ENCODE data around the gene CTNNAL1.
A peak's percentile ranks its signal among the peaks of the same experiment; 100 is the strongest.
"Not testable (repeated sequence)": the region's sequence is repeated elsewhere in the genome, so short reads cannot be mapped to it uniquely, and the experiment has no call there.

Gene CTNNAL1, protein sequence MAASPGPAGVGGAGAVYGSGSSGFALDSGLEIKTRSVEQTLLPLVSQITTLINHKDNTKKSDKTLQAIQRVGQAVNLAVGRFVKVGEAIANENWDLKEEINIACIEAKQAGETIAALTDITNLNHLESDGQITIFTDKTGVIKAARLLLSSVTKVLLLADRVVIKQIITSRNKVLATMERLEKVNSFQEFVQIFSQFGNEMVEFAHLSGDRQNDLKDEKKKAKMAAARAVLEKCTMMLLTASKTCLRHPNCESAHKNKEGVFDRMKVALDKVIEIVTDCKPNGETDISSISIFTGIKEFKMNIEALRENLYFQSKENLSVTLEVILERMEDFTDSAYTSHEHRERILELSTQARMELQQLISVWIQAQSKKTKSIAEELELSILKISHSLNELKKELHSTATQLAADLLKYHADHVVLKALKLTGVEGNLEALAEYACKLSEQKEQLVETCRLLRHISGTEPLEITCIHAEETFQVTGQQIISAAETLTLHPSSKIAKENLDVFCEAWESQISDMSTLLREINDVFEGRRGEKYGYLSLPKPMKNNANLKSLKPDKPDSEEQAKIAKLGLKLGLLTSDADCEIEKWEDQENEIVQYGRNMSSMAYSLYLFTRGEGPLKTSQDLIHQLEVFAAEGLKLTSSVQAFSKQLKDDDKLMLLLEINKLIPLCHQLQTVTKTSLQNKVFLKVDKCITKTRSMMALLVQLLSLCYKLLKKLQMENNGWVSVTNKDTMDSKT

DNA sequence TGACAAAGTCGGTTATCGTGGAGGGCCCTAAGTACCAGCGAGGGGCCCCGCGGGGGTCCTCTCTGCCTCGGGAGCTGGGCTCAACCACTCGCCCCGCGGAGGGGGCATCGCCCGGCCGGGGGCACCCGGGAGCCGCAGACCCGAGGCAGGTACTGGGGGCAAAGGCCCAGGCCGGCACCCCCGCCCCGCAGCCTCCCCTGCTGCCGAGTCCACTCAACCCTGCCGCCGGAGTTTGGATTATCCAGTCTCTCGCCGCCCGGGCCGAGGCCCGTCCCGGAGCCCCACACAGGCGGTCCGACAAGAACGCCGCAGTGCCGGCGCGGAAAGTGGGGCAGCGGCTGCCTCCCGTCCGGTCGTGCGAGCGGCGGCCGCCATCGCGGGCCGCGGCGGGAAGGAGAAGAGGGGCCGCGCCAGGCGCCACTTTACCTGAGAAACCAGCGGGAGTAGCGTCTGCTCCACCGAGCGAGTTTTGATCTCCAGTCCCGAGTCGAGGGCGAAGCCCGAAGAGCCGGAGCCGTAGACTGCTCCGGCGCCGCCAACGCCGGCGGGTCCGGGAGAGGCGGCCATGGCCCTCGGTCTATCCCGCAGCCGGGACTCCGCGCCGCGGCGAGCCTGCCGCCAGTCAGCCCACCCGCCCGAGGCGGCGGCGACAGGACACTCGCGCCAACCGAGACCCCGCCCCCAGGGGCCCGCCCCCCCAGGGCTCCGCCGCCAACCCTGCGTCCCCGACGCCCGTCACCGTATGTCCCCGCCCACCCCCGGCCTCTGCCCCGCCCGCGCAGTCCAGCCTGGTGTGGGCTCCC, at the start of gene CTNNAL1:
CTNNAL1 (minus strand) TSS at position 624 of the 803 bp plus-strand sequence; CDS start at position 567, 57 bp downstream.
- DNase-seq (ENCODE audit: low read depth) = peak; percentile 75

DNA sequence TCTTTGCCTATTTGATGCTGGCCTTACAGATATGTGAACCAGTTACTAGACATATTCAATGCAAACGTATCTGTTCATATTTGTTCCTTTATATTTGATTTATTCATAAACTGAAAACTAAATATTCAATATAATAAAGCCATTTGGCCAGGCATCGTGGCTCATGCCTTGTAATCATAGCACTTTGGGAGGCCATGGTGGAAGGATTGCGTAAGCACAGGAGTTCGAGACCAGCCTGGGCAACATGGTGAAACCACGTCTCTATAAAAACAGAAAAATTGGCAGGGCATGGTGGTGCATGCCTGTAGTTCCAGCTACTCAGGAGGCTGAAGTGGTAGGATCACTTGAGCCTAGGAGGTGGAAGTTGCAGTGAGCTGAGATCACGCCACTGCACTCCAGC, 49.2 kb upstream of the CTNNAL1 start:
- DNase-seq (ENCODE audit: low read depth) = no peak

DNA sequence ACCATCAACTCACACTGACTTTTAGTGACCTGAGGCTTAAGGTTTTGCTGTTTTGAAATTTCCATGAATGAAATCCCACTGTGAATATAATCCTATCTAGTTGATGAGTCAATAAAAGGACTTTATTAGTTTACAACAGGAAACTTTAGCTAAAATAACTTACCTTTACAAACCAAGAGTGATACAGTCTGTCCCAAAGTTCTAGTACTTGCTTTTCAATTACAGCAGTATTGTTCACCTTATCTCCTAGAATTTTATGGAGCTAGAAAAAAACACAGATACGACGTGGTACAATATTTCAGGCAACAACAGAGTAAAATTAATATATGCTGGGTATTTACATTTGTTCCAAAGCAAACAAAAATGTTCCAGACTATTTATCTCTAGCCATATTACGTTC, 46.9 kb upstream of the CTNNAL1 start:
- DNase-seq (ENCODE audit: low read depth) = no peak

DNA sequence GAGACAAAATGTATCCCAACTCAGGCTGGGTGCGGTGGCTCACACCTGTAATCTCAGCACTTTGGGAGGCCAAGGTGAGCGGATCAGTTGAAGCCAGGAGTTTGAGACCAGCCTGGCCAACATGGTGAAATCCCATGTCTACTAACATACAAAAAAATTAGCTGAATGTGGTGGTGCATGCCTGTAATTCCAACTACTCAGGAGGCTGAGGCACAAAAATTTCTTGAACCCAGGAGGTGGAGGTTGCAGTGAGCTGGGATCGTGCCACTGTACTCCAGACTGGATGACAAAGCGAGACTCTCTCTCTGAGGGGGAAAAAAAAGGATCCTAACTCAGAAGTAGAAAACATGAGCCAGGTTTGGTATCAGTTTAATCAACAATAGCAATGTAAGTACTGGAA, 39.8 kb upstream of the CTNNAL1 start:
- DNase-seq (ENCODE audit: low read depth) = not testable (repeated sequence)

DNA sequence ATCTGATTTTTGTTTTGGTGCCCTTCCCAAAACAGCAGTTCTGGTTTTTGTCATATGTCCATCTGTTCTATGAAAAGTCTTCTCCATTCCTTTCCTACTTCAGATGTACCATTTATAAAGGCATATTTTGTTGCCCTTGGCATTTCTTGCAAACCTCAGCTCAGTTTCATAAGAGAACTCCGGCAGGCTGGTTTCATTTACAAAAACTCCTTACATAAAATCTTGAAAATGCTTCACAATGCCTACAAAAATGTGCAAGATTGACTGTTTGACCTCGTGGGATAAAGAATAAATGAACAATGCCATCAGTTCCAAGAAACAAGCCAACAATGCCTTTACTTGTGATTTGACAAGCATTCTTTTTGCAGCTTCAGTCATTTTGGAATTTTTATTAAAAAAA, 39.1 kb upstream of the CTNNAL1 start:
- no peak for DNase-seq (ENCODE audit: low read depth)

DNA sequence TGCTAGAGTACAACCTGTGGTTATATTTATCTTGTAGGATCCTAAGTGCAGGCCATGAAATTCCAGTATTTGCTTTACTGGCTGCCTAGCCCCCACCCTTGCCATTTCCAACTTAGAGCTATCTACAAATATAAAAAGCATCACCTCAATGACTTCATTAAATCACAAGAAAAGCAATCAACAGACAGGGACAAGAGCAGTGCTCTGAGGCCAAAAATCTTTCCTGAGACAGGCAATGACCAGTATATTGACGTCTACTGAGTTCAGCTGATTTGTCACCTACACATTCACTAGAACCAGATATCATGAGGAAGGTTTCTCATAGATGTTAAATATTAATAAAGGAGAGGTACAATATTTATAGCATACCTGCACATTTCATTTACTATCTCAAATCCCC, 38.4 kb upstream of the CTNNAL1 start:
- no peak for DNase-seq (ENCODE audit: low read depth)

DNA sequence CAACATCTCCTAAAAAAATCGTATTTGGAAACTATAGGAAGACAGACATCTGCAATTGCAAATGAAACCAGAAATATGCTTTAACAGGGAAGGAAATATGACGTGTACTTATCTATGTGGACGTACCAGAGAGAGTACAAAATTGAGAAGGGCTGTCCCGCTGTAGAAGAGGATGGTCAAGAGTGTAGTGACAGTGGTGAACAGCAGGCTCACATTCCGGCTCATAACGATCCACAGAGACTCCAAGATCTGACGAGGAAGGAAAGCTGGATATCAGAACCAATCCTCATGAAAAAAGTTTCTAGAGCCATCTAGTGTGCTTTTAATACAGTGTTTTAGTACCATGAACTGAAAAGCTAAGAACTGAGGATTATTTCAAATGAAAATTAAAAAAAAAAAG, 37.1 kb upstream of the CTNNAL1 start:
- no peak for DNase-seq (ENCODE audit: low read depth)

DNA sequence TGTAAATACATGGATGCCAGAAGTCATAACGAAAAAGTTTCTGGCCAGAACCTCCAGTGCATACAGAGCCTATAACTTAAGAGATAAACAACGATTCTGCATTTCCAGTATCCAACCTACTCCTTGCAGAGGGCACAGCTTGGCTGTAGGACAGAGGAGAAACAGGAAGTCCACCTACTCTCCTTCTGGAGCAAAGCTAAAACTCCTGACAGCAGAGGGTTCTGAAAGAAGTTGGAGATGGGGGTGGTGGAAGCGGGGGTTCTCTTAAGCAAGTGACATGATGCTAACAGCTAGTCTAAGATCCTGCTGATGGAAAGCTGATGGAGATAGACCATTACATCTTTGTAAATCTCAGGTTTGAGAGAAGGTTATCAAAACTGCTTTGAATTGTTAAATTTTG, 35.5 kb upstream of the CTNNAL1 start:
- DNase-seq (ENCODE audit: low read depth) = no peak

DNA sequence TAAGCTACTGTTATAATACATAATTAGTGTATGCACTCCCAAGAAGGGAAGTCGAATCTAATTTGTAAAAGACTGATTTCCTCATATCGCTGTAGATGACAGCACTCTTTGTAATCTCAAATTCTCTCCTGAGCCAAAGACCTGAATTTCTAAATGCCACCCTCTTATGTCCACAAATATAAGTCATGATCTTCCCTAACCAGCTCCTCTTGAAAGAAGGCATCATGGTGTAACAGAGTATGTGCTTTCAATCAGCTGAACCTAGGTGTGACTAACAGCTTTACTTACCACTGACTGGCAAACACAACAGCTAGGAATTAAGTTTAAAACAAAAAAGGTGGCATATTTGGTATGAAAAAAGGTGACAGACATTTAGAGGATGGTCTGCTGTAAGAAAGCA, 34.0 kb upstream of the CTNNAL1 start:
- DNase-seq (ENCODE audit: low read depth) = no peak

DNA sequence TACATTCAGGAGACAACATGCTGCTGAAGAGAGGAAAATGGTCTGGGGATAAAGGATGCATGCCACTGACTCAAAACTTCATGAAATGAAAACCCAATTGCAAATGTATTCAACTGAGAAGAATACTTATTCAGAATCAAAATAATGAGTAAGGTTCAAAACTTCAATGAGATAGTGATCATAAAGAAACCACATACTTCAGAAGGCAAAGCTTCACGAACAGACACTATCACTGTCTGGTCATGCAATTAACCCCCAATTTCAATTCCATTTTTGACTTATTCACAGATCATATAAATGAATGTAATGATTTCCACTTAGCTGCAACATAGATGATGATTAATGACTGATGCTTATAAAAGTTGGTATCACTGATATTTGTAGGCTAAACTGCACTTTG, 33.0 kb upstream of the CTNNAL1 start:
- no peak for DNase-seq (ENCODE audit: low read depth)

DNA sequence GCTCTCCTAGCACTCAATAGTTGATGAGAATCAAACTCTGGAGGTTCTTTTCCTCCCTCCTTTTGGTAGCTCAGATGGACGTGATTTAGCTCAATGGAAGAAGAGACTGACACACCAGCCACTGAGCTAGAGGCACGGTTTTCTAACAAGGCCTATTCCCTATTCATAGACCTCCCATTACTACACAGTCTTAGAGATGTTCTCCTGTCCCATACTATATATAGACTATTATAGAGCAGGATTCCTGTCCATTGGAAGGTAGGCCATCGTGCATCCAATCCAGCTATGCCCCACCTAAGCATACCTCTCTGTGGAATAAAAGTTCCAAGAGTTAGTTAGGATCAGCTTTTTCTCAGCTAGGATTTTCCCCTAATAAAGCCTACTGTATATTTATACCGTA, 30.3 kb upstream of the CTNNAL1 start:
- no peak for DNase-seq (ENCODE audit: low read depth)

DNA sequence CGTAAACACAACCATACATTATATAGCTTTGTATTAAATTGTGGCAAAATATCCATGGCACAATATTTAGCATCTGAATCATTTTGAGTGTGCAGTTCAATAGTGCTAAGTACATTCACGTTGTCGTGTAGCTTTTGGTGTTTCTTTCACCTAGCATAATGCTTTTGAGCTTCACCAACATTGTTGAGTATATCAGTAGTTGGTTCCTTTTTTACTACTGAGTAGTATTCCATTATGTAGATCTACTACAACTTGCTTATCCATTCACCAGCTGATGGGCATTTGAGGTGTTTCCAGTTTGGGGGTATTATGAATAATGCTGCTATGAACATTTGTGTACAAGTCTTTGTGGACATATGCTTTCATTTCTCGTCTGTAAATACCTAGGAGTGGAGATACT, 27.3 kb upstream of the CTNNAL1 start:
- DNase-seq (ENCODE audit: low read depth) = no peak

DNA sequence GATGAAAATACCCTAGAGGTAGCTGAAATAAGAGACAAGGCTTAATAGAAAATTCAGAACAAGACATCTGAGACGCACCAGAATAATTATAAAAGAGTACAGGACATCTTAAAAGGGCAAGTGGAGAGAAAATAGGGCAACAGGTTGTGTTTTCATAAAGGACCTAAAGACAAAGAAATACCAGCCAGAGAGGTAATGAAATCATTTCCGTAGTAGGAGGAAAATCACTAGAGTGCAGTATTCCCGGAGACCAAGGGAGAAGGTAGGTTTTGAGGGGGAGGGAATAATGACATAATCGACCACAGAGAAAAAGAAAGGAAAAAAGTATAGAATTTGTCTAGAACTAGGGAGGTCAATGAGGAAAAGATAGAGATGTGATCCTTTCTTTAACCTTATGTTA, 26.2 kb upstream of the CTNNAL1 start:
- DNase-seq (ENCODE audit: low read depth) = no peak

DNA sequence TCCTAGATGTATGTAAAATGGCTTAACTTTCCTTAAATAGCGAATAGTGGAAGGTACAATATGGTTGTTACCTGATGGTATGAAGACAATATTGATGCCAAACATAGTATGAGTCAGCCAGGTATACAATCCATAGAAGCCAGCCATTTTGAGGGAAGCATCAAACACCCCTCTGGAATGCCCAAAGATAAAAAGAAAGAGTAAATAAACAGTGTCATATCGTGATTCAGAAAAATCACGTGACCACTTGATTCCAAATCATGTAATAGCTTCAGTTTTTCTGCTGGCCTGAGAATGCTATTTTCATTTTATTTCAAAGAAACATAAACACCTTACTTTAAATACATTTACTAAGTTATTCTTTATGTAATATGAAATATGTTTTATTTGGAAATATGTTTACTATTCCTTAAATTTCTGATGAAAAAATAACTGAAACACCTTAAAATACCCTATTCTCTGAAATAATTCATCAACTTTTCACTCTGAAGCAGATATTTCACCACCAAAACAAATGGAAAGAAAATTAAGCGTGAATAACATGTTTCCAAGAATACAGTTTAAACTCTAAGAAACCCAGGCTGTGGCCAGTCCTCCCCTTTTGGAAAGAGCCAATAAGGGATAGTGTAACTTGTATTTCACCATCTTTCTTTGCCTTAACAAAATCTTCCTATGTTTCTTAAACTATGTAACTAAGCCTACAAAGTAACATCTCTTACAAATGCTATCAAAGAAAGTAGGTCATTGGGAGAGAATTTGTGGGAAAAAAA, 24.8 kb upstream of the CTNNAL1 start:
- DNase-seq (ENCODE audit: low read depth) = no peak

DNA sequence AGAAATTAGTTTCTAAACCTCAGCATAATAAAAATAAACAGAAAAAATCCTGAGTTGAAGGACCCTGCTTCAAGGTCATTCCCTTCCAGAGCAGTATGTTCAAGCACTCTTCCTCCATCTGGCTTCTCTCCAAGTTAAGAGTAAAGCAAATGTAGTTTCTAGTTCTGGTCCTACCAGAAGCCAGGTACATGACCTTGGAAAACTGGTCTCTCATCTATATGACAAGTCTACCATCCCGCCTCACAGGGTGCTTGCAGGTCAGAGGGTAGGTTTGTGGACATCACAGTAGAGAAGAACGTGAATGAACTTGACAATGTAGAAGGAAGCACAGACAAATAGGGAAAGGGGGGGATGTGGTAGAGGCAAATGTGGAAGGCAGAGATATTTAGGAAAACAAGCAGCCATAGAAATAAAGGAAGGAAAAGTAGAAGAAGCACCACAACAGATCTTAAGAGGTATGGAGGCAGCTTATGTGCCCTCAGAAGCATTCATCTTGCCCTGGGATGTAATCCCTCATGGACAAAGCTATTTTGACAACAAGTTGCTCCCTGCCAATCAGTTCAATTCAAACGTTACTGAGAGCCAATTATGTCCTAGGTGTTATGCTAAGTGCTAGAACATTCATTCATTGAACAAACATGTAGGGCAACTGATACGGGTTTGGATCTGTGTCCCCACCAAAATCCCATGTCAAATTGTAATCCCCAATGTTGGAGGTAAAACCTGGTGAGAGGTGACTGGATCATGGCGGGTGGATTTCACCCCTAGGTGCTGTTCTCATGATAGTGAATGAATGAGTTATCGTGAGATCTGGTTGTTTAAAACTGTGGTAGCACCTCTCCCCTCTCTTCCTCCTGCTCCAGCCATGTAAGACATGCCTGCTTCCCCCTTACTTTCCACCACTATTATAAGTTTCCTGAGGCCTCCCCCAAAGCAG, 23.7 kb upstream of the CTNNAL1 start:
- no peak for DNase-seq (ENCODE audit: low read depth)

DNA sequence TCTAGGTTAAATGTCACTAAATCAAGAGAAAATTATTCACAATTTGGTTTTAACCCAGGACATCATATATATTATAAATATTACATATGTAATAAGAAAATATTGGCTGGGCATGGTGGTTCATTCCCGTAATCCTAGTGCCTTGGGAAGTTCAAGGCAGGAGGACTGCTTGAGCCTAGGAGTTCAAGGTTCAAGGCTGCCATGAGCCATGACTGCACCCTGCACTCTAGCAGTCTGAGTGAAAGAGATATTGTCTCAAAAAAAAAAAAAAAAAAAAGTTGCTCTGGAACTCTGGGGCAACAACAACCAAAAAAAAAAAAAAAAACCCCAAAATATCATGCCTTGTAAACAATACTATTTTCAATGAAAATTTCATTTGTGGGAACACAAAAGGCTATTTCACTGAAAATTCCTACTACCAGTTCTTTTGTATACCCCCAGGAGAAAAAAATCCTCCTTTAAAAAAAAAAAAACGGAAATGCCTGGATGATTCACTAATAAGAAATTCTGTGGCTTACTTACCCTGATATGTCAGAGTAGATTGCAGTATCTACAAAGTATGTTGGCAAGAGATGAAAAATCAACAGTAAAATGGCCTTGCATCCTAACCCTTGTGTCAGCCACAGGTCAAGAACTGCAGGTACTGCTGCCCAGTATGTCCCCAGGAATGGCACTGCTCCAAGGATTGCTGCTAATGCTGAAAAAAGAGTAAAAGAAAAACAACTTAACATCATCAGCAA, 22.6 kb upstream of the CTNNAL1 start:
- DNase-seq (ENCODE audit: low read depth) = no peak

DNA sequence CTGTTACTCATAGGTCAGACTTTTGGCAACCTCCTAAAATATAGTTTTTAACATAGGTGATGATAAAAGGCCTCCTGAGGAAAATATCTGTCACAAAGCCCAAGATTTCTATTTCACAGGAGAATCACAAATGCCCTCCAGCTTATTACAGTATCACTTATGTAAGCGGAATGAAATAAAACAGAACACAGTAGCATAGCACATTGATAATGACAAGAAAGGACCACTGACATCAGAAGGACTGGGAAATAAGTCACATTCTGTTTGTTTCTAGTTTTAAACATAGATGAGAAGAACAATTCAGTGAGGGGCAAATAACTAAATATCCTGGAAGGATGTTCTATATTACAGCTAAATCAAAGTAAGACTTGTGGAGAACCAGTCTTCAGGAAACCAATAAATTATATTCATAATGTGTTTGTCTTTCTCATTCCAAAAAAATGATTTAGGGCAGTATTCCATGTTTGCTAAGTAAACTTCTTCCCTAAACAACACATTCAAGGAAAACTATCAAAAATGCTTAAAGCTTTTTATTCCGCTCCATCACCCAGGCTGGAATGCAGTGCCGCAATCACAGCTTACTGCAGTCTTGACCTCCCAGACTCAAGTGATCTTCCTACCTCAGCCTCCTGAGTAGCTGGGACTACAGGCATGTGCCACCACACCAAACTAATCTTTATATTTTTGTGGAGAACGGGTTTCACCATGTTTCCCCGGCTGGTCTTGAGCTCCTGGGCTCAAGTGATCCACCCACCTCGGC, 20.8 kb upstream of the CTNNAL1 start:
- DNase-seq (ENCODE audit: low read depth) = no peak

DNA sequence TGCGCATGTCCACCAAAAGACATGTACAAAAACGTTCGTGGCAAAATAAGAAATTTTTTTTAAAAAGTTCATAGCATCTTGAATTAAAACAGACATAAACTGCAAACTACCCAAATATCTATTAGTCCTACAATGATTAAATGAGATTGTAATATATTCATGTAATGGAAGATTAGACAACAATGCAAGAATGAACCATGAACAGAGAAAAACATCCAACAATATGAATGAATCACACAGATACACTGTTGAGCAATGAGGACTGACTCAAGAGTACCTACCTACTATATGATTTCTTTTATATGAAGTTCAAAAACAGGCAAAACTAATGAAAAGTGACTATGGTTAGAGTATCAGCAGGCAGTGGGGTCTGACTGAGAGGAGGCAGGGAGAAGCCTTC, 17.9 kb upstream of the CTNNAL1 start:
- no peak for DNase-seq (ENCODE audit: low read depth)

DNA sequence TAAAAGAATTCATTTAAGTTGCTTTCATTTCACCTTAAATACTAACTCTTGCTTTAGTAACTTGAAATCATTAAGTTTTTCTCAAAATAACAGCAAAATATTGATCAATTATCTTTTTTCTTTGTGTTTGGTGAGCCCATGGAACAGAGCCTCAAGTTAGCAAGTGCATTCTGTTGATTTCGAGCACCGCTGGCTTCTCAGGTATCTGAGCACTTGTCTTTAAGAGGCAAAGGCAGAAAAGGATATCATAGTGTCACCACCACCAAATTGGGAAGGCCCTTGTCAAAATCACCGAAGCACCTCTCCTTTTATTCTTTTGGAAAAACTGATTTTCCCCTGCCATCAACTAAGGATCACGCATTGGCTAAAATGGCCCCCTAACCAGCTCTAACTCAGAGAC, 17.1 kb upstream of the CTNNAL1 start:
- no peak for DNase-seq (ENCODE audit: low read depth)

All from stimulated activated CD8-positive, alpha-beta memory T cell treated with anti-CD3 and anti-CD28 coated beads, Interleukin-12 subunit alpha, Interleukin-12 subunit beta, amount 100 ng/mL, for 4 hours (primary cell).